ENCODE data around the gene RBM5.

RBM5 gene

DNA sequence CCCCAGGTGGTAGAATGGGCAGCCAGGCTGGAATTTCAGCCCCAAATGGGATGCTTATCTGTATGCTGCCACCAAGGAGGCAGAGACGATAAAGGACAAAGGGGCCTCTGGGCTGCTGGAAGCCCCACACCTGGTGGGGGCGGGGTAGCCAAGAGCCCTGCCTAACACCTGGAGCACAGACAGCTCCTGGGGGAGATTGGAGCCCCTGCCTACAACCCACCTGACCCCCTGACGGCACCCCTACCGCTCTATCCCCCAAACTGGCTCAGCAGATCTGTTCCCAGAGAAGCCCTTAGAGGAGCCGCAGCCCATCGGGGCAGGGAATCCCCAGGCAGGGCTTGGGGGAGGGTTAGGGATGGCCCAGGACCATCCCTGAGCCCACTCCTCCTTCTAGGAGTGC, 50.6 kb downstream of the RBM5 start:
- DNase-seq = no peak

DNA sequence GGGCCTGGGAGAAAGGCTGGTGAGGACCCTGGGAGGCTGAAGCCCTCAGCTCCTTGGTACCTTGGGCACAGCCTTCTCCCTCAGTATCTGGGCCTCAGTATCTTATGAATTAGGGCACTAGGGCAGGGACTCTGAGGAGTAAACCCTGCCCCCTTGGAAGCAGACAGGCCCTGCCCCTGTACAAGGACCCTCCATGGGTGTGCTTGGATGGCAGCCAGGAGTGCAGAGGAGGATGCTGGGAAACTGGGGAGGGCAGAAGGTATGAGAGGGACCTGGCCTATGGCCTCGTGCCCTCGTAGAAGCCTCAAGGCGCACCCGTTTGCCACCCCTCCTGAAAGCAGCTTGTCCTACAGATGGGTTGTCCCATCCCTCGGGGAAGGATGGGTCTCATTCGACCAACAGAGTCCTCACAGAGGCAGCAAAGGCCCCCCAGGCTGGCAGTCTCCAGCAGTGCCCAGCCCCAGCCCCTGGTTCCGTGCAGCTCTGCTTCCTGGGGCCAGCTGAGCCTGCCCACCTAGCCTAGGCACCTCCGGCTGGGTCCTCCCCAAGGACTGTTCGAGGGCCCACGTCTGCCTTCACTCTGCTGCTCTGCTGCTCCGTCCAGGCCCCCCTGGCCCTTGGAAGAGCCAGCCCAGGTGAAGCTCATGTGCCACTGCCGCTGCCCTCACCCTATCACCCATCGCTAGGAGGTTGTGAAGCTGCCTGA, 51.2 kb downstream of the RBM5 start:
- DNase-seq = no peak

GRCh38 chr3:50140990-50141389, 52.3 kb downstream of the RBM5 start:
- no peak for DNase-seq

DNA sequence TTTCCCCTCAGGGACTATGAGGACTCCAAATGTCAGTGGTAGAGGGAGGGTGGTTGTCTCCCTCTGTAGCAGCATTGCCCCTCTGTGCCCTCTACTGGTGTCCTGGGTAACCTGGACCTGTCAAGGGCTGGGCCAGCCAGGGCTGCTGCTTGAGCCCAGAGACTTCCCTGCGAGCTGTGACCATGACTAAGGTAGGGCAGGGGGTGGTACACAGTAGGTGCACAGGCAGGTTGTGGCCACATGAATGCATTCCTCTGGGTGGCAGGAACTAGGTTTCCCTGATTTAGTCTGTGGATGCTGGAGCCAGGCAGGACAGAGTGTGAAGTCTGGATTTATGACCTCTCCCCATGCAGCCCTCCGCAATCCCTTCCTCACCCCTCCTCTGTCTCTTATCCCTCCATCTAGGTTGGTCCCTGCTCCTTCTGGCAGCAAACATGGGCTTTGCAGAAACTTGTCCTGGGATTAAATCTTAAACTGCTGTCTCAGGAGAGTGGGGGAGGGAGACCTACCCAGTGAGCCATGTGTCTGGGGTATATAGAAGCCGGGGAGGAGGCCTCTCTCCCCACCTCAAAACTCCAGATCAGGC, 57.7 kb downstream of the RBM5 start:
- DNase-seq = no peak

GRCh38 chr3:50147016-50147415, 58.3 kb downstream of the RBM5 start:
- DNase-seq = no peak

DNA sequence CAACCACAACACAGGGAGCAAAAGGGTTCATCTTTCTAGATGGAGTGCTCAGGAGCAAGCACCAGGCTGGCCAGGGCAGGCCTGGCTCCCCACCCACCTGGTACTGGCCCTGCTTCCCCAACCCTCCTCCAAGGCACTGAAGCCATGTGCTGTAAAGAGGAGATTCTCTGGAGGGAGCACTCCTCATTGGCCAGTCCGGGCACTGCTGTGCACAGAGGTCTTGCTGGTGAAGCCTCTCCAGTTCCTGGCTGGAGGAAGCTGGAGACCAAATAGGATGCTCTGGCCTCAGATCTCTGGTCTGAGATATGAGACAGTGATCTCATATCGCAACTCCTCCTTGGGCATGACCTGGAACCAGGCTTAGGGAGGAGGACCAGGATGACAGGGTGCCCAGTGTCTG, 58.7 kb downstream of the RBM5 start:
- no peak for DNase-seq

DNA sequence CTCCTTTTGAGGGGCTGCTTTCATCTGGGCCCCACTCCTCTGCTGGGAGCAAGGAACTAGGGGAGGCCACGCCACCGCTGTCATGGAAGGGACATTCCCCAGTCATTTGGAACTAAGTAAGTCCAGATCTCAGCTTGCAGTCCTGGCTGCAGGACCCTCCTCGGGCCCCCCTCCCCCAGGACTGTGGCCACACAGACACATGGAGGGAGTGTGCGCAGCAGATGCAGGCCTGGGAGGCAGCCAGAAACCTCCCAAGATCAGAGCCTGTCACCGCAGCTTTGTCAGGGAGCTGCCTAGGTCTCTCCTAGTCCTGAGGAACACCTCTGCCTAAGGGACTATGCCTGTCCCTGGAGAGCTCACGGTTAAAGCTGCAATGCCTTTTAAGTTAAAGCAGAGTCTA, 59.1 kb downstream of the RBM5 start:
- no peak for DNase-seq

- DNase-seq = no peak
These were observed 61.7 kb downstream of the RBM5 start for GRCh38 chr3:50150404-50150750.

- DNase-seq = no peak
These were observed 62.4 kb downstream of the RBM5 start for GRCh38 chr3:50150863-50151686.

- DNase-seq = no peak
These were observed 63.0 kb downstream of the RBM5 start for GRCh38 chr3:50151728-50152127.

- DNase-seq = no peak
These were observed 65.2 kb downstream of the RBM5 start for GRCh38 chr3:50153782-50154475.

DNA sequence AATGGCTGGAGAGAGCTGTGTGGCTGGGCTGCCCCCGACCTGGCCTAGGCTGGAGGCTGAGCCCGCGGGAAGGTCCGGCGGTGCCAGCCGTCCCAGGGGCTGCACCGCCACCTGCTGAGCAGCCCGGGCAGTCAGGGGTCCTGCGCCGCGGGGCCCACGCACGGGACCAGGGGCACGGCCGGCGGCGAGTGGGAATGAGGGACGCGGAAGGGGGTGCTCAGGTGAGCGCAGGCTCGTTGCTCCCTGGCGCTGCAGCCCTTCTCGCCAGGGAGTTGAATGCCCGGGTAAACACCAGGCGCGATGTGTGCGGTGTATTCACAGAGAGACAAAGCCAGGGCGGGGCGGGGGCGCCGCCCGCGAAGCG, 65.7 kb downstream of the RBM5 start:
- no peak for DNase-seq

DNA sequence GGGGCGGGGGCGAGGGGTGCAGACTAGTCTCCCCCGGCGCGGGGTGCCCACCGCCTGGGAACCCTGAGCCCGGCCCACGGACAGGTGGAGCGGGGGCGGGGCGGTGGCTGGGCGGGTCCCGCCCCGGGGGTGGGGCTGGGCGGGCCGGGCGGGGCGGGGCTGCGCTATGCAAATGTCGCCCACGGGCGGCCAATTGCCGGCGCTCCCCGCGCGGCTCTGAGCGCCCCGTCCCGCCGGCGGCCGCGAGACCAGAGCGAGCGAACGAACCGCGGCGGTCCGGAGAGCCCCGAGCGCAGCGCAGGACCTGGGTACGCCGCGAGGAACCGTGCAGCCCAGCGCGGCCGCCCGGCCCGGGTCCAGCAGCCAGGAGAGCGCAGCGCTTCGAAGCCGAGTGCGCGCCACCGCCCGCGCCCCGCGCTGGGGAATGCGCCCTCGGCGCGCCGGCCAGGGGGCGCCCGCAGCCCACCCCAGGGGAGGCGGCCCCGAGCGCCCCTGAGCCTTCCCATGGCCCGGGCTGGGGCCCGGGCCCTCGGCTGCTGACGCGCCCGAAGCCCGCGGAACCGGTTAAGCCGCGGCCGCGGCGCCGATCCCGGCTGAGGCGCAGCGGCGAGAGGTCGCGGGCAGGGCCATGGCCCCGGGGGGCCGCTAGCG, 66.2 kb downstream of the RBM5 start, which contains the start of gene SEMA3F:
Gene SEMA3F, plus strand, starts transcription at position 485 of the 651 bp plus-strand sequence. CDS start 4,299 bp downstream, outside the sequence.
- DNase-seq = peak; percentile 66 to 70

DNA sequence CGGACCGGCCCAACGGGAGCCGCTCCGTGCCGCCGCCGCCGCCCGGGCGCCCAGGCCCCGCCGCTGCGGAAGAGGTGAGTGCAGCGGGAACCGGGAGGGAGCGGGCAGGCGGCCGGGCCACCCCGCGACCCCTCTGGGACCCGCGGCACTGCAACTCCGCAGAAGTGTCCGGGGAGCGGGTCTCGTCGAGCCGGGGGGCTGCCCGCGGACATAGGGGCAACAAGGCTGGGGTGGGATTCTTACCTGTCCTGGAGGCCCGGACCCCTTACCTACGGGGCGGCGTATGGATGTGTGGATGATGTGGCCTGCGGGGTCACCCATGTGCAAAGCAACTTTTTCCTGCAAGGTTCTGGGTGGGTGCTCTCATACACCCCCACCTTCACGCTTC, 66.8 kb downstream of the RBM5 start:
- DNase-seq = no peak

DNA sequence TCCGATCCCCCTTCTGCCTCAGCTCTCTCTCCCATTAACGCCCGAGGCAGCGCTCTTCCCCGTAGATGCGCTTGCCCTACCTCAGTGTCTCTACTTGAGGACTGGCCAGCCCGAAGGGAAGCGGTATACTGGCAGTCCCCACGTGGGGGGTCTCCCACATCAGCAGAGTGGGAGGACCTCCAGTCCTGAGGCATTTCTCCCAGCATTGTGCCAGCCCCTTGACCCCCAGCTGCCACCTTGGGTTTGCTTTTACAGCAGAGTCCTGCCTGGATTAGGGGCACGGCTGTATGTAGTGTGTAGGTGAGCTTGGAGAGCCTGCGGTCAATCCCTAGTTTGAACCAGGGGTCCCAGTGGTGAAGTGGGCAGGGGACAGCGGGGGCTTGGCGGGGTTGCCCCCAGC, 67.2 kb downstream of the RBM5 start:
- no peak for DNase-seq

DNA sequence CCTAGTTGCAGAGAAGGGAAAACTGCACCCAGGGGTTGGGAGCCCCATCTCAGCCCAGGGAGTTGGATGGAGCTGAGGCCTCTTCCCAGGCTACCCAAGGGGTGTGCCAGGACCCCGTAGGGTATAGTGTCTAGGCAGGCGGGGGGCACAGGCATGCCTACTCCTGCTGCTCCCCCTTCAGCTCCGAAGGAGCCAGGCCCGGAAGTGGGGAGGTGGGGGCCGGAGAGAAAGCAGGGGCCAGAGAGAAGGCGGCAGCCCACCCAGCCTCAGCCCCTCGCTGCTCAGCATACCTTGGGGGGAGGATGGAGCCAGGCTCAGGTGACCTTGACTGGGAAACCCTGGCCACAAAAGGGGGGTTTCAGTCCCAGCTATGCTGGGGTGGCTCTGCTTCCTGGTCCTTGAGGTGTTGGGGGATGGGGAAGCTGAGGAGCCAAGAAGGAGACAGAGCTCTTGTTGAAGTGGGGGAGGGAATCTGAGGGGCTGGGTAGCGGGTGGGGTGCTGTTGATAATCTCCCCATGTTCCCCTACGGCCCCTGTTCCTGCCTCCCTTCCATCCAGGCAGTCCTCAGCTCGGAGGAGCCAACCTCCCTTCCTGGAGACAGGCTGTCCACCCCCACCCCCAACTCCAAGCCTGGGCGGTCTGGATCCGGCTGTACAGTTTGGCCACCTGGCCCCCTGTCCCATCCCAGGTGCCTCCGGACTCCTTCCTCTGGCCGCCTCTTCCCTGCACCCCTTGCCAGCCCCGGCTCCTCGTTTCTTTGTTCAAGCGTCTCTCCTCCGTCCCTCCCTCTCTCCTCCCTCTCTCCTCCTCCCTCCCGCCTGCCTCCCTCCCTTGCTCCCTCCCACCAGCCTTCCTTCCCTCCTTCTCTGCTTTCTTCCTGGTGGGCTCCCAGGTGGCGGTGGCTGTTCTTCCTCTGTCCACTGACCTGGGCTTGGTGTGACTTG, 68.1 kb downstream of the RBM5 start:
- DNase-seq = no peak

- no peak for DNase-seq
These were observed 69.3 kb downstream of the RBM5 start for GRCh38 chr3:50157827-50158529.

DNA sequence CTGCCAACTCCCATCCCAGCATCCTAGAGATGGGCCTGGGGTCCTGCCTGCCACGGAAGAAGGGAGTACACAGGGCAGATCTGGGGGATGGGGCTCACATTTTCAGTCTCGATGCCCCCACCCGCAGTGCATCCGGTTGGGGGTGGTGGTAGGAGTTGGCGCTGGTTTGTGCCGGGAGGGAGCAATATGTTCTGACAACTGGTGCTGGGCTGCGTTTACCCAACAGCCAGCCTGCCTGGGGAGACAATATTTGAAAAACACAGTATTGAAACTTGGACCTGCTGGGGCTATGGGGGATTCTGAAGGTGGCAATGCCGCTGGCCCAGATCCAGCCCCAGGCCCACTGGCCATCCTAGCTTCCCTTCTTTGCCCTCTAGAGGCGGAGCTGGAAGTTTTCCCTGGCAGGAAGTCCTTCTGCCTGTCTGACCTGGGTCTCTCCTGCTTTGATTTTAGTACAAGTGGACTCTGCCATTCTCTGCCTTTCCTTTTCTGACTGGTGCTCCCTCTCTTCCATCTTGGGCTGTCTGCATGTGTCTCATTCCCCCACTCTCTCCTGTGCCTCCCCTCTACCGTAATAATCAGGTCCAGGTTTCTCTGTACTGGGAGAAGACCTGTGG, 69.9 kb downstream of the RBM5 start:
- DNase-seq = no peak

DNA sequence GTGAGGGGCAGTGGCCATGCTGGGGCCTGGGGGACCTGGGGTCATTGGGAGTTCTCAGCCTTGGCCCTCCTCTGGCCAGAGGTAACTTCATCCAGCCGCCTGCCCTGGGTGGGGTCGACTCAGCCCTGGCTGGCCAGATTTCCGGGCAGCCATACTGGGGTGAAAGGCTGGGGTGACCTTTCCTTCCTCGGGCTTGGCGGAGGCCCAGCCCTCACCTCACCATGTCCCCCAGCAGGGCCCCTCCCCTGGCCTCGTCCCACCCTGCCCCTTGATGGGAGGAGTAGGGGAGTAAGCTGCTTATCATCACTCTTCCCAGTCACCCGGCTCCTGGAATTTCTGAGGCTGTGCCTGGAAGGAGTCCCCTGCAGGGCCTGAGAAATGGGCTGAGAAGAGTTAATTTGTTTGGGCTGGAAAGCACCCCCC, 71.9 kb downstream of the RBM5 start:
- no peak for DNase-seq

DNA sequence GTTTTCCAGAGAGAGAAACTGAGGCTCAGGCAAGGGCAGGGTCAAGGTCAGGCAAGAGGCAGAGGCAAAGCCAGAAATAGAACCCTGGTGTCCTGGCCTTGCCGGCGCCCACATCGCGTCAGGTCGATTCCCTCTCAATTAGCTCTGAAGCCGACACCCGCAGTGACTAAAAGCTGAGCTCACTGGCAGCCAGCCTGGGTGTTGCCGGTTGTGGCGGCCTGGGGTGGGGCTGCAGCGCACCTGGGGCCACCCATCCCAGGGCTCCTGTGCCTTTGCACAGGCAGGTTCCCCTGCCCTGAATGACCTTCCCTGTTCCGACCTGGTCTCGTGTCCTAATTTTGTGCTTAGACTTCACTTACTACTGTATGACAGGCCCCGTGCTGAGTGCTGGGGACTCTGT, 72.6 kb downstream of the RBM5 start:
- no peak for DNase-seq
